ENCODE data around the gene ZFAND3. TPM values are rescaled to one million over a fixed set of nuclear protein-coding genes. Genes with fewer than 3 reads are reported as not detected.

ZFAND3 gene
- total and polyA plus RNA-seq, 2 experiments from 2014 or later: 16.9 to 28.2 TPM

DNA sequence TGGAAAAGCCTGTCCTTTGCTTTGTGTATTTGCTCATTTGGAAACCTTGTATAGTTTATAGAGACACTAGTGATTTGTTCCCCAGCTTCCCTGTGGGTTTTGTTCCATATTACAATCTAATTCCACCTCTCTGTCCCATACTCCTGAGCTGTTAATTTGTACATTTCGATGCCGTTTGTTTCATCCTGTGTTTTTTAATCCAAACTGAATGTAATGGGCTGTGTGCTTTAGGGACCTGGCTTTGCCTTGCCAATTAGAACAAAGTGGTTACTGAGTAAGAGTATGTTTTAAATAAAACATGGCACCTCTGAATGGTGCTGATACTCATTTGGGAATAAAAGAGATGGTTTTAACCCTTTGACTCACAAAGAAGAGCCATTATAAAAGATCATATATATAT is 122.3 kb downstream of the ZFAND3 start (continued):
- TF ChIP-seq, protein P1, sequence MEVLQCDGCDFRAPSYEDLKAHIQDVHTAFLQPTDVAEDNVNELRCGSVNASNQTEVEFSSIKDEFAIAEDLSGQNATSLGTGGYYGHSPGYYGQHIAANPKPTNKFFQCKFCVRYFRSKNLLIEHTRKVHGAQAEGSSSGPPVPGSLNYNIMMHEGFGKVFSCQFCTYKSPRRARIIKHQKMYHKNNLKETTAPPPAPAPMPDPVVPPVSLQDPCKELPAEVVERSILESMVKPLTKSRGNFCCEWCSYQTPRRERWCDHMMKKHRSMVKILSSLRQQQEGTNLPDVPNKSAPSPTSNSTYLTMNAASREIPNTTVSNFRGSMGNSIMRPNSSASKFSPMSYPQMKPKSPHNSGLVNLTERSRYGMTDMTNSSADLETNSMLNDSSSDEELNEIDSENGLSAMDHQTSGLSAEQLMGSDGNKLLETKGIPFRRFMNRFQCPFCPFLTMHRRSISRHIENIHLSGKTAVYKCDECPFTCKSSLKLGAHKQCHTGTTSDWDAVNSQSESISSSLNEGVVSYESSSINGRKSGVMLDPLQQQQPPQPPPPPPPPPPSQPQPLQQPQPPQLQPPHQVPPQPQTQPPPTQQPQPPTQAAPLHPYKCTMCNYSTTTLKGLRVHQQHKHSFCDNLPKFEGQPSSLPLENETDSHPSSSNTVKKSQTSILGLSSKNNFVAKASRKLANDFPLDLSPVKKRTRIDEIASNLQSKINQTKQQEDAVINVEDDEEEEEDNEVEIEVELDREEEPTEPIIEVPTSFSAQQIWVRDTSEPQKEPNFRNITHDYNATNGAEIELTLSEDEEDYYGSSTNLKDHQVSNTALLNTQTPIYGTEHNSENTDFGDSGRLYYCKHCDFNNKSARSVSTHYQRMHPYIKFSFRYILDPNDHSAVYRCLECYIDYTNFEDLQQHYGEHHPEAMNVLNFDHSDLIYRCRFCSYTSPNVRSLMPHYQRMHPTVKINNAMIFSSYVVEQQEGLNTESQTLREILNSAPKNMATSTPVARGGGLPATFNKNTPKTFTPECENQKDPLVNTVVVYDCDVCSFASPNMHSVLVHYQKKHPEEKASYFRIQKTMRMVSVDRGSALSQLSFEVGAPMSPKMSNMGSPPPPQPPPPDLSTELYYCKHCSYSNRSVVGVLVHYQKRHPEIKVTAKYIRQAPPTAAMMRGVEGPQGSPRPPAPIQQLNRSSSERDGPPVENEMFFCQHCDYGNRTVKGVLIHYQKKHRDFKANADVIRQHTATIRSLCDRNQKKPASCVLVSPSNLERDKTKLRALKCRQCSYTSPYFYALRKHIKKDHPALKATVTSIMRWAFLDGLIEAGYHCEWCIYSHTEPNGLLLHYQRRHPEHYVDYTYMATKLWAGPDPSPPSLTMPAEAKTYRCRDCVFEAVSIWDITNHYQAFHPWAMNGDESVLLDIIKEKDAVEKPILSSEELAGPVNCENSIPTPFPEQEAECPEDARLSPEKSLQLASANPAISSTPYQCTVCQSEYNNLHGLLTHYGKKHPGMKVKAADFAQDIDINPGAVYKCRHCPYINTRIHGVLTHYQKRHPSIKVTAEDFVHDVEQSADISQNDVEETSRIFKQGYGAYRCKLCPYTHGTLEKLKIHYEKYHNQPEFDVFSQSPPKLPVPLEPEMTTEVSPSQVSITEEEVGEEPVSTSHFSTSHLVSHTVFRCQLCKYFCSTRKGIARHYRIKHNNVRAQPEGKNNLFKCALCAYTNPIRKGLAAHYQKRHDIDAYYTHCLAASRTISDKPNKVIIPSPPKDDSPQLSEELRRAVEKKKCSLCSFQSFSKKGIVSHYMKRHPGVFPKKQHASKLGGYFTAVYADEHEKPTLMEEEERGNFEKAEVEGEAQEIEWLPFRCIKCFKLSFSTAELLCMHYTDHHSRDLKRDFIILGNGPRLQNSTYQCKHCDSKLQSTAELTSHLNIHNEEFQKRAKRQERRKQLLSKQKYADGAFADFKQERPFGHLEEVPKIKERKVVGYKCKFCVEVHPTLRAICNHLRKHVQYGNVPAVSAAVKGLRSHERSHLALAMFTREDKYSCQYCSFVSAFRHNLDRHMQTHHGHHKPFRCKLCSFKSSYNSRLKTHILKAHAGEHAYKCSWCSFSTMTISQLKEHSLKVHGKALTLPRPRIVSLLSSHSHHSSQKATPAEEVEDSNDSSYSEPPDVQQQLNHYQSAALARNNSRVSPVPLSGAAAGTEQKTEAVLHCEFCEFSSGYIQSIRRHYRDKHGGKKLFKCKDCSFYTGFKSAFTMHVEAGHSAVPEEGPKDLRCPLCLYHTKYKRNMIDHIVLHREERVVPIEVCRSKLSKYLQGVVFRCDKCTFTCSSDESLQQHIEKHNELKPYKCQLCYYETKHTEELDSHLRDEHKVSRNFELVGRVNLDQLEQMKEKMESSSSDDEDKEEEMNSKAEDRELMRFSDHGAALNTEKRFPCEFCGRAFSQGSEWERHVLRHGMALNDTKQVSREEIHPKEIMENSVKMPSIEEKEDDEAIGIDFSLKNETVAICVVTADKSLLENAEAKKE (CRISPR knock-in tag; IDR thresholded peaks at IDR 0.05): no peak
- TF ChIP-seq ZNF331 (CRISPR knock-in tag; IDR thresholded peaks at IDR 0.05; ENCODE audit: low read depth) (no peak), EZH2phosphoT487 (IDR thresholded peaks at IDR 0.05; ENCODE audit: unreplicated experiment) (no peak), POLR2AphosphoS5 (IDR thresholded peaks at IDR 0.05; ENCODE audit: low read depth) (no peak), ZNF114 (CRISPR knock-in tag; IDR thresholded peaks at IDR 0.05) (no peak)
- TF ChIP-seq, protein P2, sequence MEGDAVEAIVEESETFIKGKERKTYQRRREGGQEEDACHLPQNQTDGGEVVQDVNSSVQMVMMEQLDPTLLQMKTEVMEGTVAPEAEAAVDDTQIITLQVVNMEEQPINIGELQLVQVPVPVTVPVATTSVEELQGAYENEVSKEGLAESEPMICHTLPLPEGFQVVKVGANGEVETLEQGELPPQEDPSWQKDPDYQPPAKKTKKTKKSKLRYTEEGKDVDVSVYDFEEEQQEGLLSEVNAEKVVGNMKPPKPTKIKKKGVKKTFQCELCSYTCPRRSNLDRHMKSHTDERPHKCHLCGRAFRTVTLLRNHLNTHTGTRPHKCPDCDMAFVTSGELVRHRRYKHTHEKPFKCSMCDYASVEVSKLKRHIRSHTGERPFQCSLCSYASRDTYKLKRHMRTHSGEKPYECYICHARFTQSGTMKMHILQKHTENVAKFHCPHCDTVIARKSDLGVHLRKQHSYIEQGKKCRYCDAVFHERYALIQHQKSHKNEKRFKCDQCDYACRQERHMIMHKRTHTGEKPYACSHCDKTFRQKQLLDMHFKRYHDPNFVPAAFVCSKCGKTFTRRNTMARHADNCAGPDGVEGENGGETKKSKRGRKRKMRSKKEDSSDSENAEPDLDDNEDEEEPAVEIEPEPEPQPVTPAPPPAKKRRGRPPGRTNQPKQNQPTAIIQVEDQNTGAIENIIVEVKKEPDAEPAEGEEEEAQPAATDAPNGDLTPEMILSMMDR (conservative IDR thresholded peaks at IDR 0.05; ENCODE audit: low read depth in 2 of 2): no peak

DNA sequence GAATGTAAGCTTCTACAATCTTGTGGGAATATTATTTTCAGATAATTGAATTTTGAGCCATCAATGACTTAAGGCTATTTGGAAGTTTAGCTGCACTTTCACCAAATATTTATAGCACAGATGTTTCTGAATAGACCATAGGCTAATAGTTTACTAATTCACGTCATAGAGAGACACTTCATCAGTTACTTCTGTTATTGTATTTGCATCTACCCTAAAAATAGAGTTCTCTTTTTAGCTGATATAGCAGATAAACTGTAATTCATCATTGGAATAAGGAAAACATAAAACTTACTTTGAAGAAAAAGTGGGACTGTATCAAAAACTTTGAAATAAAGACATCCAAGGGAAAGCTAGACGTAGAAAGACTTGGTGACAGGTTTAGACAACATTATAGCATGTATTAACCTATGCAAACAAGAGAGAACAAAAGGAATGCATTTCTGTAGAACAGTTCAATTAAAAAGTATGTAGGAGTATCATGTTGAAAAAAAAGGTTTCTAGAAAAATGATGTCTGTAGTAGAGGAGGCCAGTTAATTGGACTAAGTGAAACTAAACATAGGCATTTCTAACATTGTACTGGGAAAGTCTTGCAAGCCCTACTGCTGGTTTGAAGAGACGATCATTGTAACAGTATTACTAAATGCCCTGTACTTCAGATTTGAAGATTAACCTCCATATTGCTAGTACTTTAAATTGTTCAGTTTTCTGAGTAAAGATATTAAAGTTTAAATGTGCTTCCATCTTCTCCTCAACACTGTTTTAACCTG is 123.3 kb downstream of the ZFAND3 start:
- Histone ChIP-seq H3K4me3 (no peak overlapping the region), H3K79me2 (replicated peaks; ENCODE audit: insufficient read depth) (peaks cover 72% of the 10 kb centered on the region), H3K4me1 (ENCODE audit: insufficient read depth) (peaks cover 9% of the 10 kb centered on the region; the same call in 1 of the 2 replicates), H3K27me3 (ENCODE audit: insufficient read depth) (no peaks in the 10 kb centered on the region), H3K27ac (ENCODE audit: low read depth) (no peak overlapping the region), H3K4me2 (no peak overlapping the region), H3K36me3 (ENCODE audit: insufficient read depth) (no peaks in the 10 kb centered on the region), H2AFZ (no peak overlapping the region), H3K9me2 (ENCODE audit: insufficient read depth) (no peaks in the 10 kb centered on the region), H3F3A (replicated peaks; ENCODE audit: low read depth) (no peaks in the 10 kb centered on the region), H4K20me1 (replicated peaks; ENCODE audit: insufficient read depth) (peaks cover 25% of the 10 kb centered on the region)
- Mint-ChIP-seq H3K4me1 (peaks cover 8% of the 10 kb centered on the region), H3K27me3 (ENCODE audit: insufficient read depth, low read depth, poor library complexity) (no peaks in the 10 kb centered on the region), H3K9me3 (no peaks in the 10 kb centered on the region), H3K27ac (no peak overlapping the region), H3K4me3 (no peak overlapping the region), H3K36me3 (ENCODE audit: low read depth) (no peaks in the 10 kb centered on the region)
- DNase-seq (ENCODE audit: low spot score) (no peak), ATAC-seq (no peak)
- TF ChIP-seq STAT1 (IDR thresholded peaks at IDR 0.05; ENCODE audit: unreplicated experiment): no peak
- TF ChIP-seq JUNB (IDR thresholded peaks at IDR 0.05; ENCODE audit: unreplicated experiment): no peak
- no peak for TF ChIP-seq NANOG (IDR thresholded peaks at IDR 0.05; ENCODE audit: borderline replicate concordance)
- TF ChIP-seq, protein P2 (conservative IDR thresholded peaks at IDR 0.05; ENCODE audit: low read depth in 2 of 2): no peak
- no peak for TF ChIP-seq EZH2phosphoT487 (IDR thresholded peaks at IDR 0.05; ENCODE audit: unreplicated experiment)
- TF ChIP-seq POLR2AphosphoS5 (IDR thresholded peaks at IDR 0.05; ENCODE audit: low read depth): no peak

All from GM23338 (cell line).